Embryonic facial prominence (tissue), 1 donor: Measurements from ENCODE around the gene MAU2.

Source experiments
- DNase-seq: peaks from one replicate; pipeline ENCODE4 v3.0.0-alpha.2; 2016; ENCODE audit errors: extremely low spot score

The MAU2 gene

GRCh38 chr19:19306191-19306590 lies 14.4 kb upstream of the MAU2 start:
- DNase-seq, result no peak

DNA sequence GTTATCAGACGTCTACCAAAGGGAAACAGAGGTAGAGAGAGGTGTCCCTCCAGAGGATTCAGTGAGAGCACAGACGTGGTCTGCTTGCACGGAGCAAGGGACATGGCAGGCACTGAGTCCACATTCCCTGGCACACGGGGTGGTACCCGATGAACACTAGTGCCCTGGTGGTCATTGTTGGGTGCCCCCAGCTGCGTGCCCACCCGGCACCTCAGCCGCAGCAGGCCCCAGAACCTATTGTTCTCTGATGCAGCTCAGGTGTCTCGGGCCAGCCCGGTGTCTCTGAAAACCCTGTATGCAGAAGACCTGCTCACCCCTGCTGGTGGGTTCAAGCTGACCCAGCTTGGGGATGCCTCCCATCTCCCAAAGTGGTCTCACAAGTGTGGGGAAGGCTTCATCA lies 12.3 kb upstream of the MAU2 start:
- no peak for DNase-seq

DNA sequence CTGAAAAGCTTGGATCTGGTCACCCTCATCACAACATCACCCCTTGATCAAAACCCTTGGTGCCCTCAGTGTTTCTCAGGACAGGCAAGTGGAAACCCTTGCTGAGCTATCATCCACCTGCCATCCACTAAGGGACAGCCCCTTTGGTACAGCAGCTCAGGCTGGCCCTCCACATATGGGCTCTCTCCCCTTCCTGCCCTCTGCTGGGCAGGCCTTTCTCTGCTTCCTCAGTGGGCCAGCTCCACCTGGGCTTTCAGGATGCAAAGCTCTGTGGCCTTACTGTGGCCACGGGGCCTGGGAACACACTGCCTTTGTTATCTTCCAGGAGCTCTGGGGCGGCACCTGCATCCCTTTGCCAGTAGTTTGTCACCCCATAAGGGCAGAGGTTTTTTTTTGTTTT lies 5.2 kb upstream of the MAU2 start:
- no peak for DNase-seq

- no peak for DNase-seq
These were observed 4.5 kb upstream of the MAU2 start for GRCh38 chr19:19316082-19316481.

DNA sequence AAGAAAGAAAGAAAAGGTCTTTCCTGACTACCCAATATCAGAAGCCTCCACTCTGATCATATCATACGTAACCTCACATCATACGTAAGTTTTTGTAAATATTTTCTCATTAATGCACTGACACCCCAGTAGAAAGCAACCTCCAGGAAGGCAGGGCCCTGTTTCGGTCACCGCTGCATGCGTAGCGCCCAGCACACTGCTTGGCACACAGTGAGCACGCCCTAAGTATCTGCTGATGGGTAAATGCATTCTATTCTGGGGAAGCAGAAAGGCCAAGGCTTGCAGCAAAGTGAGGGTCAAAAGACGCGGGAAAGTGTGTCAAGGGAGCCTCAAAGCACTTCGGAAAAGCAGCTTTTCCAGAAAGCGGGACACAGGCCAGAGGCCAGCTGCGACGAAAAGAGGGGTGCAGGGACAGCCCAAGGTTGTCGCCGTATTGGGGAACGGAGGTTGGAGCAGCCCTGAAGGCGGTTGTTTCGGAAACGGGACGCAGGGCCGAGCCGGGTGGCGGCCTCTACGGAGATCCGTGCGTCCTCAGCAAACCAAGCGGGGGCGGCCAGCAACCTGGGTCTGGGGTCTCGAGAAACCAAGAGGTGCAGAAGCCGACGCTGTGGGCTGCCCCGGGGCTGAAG lies 783 bp upstream of the MAU2 start:
- DNase-seq, result no peak

- DNase-seq, result no peak
These were observed 530 bp downstream of the MAU2 start for GRCh38 chr19:19321141-19321577.

- no peak for DNase-seq
These were observed 3.6 kb downstream of the MAU2 start for GRCh38 chr19:19324059-19324770.

GRCh38 chr19:19327672-19328071 lies 7.0 kb downstream of the MAU2 start:
- no peak for DNase-seq

DNA sequence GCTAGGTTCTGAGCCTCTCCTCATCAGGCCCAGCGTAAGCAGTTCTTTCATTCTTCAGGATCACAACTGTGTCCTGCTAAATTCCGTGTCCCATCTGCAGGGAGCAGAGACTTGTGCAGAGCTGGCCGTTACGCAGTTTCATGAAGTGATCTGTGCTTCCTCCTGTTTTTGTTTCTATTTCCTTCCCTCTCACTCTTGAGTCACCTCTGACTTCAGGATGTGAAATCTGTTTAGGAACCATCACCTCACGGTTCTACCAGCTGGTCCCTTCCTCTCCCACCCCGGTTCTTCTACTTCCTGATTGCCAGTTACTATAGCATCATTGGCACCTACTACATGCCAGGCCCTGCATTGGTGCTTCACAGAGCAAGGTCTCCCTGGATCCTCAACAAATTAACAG lies 8.5 kb downstream of the MAU2 start:
- no peak for DNase-seq

DNA sequence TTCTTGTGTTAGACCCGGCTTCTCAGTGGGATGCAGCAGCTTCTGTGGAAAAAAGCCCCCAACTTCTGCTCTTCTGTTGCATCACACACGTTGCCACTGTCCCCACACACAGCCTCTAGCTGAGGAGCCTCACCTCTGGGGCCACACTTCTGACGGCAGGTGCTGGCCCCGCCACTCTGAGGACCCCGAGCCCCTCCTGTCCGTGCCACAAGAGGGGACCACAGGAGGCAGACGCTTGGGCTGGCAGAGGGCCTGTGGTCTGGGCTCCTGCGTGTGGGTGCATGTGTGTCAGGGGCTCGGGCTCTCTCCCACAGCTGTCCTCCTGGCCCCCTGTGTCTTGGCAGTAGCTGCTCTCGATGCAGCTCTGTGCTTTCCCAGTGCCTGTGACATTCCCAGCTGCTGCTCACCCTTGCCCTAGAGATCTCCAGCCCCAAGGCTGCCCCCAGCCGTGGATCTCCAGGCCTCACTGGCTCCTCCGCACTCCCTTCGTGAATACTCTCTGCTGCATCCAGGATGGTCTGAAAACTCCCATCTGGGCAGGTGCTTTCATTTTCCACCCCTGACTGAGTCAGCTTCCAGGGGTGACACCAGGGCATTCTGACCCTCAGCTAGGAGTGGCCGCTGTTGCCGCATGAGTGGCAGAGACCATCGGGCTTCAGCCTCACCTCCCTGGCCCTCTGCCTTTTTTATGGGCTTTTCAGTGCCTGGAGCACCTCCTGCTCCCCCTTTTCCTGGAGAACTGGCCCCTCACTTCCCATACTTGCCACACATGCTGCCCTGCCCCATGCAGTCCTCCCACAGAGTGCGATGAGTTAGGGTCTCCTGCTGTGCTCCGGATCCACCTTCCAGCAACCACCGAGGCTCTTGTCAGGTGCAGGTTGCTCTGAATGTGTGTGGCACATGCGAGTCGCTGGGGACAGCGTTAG lies 13.7 kb downstream of the MAU2 start:
- DNase-seq, result no peak

- DNase-seq, result no peak
These were observed 14.3 kb downstream of the MAU2 start for GRCh38 chr19:19334989-19335344.

- no peak for DNase-seq
These were observed 15.0 kb downstream of the MAU2 start for GRCh38 chr19:19335408-19336158.

- DNase-seq, result no peak
These were observed 16.0 kb downstream of the MAU2 start for GRCh38 chr19:19336597-19336996.

DNA sequence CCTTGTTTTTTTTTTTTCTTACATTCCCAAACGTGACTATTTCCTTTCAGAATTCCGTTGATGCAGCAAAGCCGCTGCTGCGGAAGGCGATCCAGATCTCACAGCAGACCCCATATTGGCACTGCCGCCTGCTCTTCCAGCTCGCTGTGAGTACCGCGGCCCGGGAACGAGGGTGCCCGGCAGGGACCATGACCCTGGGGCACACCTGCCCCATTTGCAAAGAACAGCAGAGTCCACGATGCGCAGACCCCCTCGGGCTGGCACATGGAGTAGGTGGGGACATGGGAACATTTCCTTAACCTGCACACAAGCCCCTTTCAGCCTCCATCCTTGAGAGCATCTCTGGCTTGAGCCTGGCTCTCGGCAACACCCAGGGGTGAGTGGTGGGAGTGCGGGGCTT lies 16.5 kb downstream of the MAU2 start:
- DNase-seq, result no peak

DNA sequence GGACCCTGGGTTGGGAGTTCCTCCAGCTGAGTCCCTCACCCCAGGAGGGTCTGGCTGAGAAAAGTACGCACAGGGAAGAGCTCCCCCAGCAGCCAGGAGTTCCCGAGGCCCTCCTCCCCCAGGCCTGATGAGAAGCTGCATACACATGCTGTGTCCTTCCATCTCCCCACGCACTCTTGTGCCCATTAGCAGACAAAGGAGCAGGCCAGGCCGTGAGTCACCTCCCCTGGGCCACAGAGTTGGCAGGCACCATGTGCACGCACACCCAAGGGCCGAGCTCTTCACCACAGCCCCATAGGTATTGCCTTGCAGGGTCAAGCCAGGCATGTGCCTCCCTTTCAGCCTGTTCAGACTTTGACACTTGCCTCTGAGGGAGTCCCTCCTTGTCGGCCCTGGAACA lies 17.5 kb downstream of the MAU2 start:
- DNase-seq, result no peak

GRCh38 chr19:19341026-19341425 lies 20.4 kb downstream of the MAU2 start:
- DNase-seq, result no peak

DNA sequence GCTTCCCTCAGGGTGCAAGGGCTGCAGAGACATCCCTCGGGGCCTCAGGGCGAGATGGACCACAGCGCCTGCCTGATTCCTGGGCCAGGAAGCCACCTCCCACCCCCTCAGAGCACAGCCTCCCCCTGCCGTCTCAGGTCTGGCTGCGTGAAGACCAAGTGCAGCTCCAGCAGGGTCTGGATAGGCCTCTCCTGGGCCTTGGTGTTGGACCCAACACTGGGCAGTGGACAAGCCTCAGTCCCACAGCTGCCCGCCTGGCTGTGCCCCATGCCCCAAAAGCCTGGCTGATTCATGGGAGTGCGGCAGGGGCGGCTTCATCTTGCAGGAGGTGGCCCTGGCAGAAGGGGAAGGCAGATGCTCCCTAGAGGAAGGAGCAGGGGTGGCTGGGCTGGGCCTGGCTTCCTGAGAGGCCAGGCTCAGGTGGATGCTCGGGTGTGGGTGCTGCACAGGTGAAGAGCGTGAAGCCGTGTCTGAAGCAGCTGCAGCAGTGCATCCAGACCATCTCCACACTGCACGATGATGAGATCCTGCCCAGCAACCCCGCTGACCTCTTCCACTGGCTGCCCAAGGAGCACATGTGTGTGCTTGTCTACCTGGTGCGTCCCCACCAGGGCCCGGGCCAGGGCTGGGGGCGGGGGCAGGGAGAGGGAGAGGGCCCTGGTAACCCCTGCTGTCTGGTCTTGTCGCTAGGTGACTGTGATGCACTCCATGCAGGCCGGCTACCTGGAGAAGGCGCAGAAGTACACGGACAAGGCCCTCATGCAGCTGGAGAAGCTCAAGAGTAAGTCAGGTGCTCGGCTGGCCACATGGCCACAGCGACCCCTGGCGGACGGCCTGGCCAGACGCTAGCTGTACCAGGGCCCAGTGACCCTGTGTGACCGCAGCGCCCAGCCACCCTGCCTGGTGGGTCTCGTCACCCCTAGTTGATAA lies 21.7 kb downstream of the MAU2 start:
- DNase-seq, result no peak

GRCh38 chr19:19343016-19343362 lies 22.4 kb downstream of the MAU2 start:
- no peak for DNase-seq

GRCh38 chr19:19343762-19344161 lies 23.1 kb downstream of the MAU2 start:
- no peak for DNase-seq

- DNase-seq, result no peak
These were observed 24.6 kb downstream of the MAU2 start for GRCh38 chr19:19345232-19345631.

- DNase-seq, result no peak
These were observed 25.3 kb downstream of the MAU2 start for GRCh38 chr19:19345970-19346369.
